ENCODE measurements around the gene HOXA3. TPM values are rescaled to one million over a fixed set of nuclear protein-coding genes. Genes with fewer than 3 reads are reported as not detected.
A peak's percentile ranks its signal among the peaks of the same experiment; 100 is the strongest.

Gene HOXA3
- total RNA-seq, 1 experiment from 2014 or later, result 9.2 TPM

DNA sequence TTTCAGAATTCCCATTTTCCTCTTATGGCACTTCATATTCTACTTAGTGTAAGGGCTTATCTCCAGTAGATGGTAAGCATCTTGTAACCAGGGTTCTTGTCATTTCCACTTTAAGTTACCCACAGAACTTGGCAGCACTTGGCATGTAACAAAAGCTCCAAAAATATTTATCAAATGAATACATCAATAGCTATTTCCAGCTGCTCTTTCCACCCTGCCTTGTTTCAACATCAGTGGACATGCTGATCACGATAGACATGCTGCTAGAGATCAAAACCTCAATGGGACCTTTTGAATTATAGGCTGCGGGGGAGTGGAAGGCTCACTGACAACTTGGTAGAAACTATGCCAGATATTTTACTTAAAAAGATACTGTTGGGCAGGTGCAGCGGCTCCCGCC, 89.4 kb downstream of the HOXA3 start:
- CTCF ChIA-PET, result no interaction called here
- H2AFZ ChIP-seq (ENCODE audit: low read depth, low read length, poor library complexity, severe bottlenecking), result no peak overlapping the region

More for the DNA sequence above, 89.4 kb downstream of the HOXA3 start:
- ATAC-seq, result no peak
- no peak overlapping the region for H3K9ac ChIP-seq (ENCODE audit: low read length)
- H3K4me1 ChIP-seq (ENCODE audit: control insufficient read depth in 1 of 2, insufficient read depth in 2 of 2, low read length in 2 of 2), result peaks cover 0 to 10% of the 10 kb centered on the region in 2 experiments; a peak in 2 of 4 replicates
- no peaks in the 10 kb centered on the region for H3K9me3 ChIP-seq (ENCODE audit: control insufficient read depth in 1 of 2, insufficient read depth in 1 of 2, low read depth in 1 of 2, low read length in 2 of 2)
- ChIA-PET POLR2A (no interaction called here), RAD21 (ENCODE audit: low non-redundant PET in 1 of 2, low total read pairs in 2 of 2, uncharacterized antibody in 2 of 2, unreplicated experiment in 2 of 2) (no interaction called here)
- no peaks in the 10 kb centered on the region for H3K9me2 ChIP-seq (ENCODE audit: insufficient read depth)
- H3K4me2 ChIP-seq (ENCODE audit: low read length), result no peak overlapping the region
- no peak for DNase-seq (ENCODE audit: low read depth, low spot score)
- H3K79me2 ChIP-seq (ENCODE audit: insufficient read depth, low read length), result no peaks in the 10 kb centered on the region
- no peak overlapping the region for H3K27ac ChIP-seq (ENCODE audit: low read depth, low read length)
- H3K27me3 ChIP-seq (ENCODE audit: insufficient read depth, low read length), result no peaks in the 10 kb centered on the region
- intact Hi-C loops (cut with micrococcal nuclease), result no loop called here
- no peaks in the 10 kb centered on the region for H3K36me3 ChIP-seq (ENCODE audit: control insufficient read depth in 1 of 2, insufficient read depth in 2 of 2, low read length in 2 of 2)
- H3K4me3 ChIP-seq (replicated peaks in 1 of 2; ENCODE audit: low read depth in 1 of 2, low read length in 2 of 2), result no peak overlapping the region
- no TSS peak for BruUV-seq (replicated peaks)
- TF ChIP-seq SIN3A (IDR thresholded peaks at IDR 0.05; ENCODE audit: low read depth) (no peak), SP1 (IDR thresholded peaks at IDR 0.05; ENCODE audit: low read depth) (no peak), CBX3 (IDR thresholded peaks at IDR 0.05; ENCODE audit: low read depth) (no peak), YY1 (IDR thresholded peaks at IDR 0.05; ENCODE audit: extremely low read depth, insufficient replicate concordance, low read depth, low read length) (no peak), CEBPB (IDR thresholded peaks at IDR 0.05; ENCODE audit: low read depth) (no peak), EZH2phosphoT487 (IDR thresholded peaks at IDR 0.05; ENCODE audit: borderline replicate concordance) (no peak), ZFX (IDR thresholded peaks at IDR 0.05) (no peak), POLR2A (IDR thresholded peaks at IDR 0.05; ENCODE audit: borderline replicate concordance, extremely low read depth, insufficient read depth, insufficient read length) (no peak), ZNF274 (IDR thresholded peaks at IDR 0.05; ENCODE audit: low read depth, low read length) (no peak)
- TF ChIP-seq, protein P1, sequence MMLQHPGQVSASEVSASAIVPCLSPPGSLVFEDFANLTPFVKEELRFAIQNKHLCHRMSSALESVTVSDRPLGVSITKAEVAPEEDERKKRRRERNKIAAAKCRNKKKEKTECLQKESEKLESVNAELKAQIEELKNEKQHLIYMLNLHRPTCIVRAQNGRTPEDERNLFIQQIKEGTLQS (IDR thresholded peaks at IDR 0.05), result no peak
- TF ChIP-seq, protein P2, sequence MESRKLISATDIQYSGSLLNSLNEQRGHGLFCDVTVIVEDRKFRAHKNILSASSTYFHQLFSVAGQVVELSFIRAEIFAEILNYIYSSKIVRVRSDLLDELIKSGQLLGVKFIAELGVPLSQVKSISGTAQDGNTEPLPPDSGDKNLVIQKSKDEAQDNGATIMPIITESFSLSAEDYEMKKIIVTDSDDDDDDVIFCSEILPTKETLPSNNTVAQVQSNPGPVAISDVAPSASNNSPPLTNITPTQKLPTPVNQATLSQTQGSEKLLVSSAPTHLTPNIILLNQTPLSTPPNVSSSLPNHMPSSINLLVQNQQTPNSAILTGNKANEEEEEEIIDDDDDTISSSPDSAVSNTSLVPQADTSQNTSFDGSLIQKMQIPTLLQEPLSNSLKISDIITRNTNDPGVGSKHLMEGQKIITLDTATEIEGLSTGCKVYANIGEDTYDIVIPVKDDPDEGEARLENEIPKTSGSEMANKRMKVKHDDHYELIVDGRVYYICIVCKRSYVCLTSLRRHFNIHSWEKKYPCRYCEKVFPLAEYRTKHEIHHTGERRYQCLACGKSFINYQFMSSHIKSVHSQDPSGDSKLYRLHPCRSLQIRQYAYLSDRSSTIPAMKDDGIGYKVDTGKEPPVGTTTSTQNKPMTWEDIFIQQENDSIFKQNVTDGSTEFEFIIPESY (IDR thresholded peaks at IDR 0.05; ENCODE audit: extremely low read depth, insufficient replicate concordance, low read length), result no peak
- TF ChIP-seq, protein P3, sequence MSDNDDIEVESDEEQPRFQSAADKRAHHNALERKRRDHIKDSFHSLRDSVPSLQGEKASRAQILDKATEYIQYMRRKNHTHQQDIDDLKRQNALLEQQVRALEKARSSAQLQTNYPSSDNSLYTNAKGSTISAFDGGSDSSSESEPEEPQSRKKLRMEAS (IDR thresholded peaks at IDR 0.05), result no peak
- no peaks in the 10 kb centered on the region for H4K20me1 ChIP-seq (ENCODE audit: insufficient read depth)

MicroRNAs encoded within 50 kb of the gene (microRNA counts, 767-probe panel; counts per million panel counts)
- not detected for microRNA hsa-miR-196b-5p

Small RNA genes within 50 kb of the gene (microRNA-seq; reads per million reads assigned to microRNA genes)
- 5,701 reads per million, percentile 93 among the genes with 10 or more reads in this experiment for gene MIR196B (ENCODE audit: borderline number of aligned reads)

Other genes with a start within 250 kb of the HOXA3 start
- gene HOXA1, start 56.6 kb downstream of the HOXA3 start, total RNA-seq (2021; ENCODE audit: unreplicated experiment), result 2.8 TPM
- gene HOXA2, start 49.9 kb downstream of the HOXA3 start, total RNA-seq (2021; ENCODE audit: unreplicated experiment), result 0.57 TPM
- 2.0 TPM for gene HOXA4, start 21.8 kb downstream of the HOXA3 start, total RNA-seq (2021; ENCODE audit: unreplicated experiment)
- gene HOXA5, start 8.9 kb downstream of the HOXA3 start, total RNA-seq (2021; ENCODE audit: unreplicated experiment), result 6.7 TPM
- 12.7 TPM for gene HOXA6, start 4.8 kb downstream of the HOXA3 start, total RNA-seq (2021; ENCODE audit: unreplicated experiment)
- gene HOXA7, start 4.1 kb upstream of the HOXA3 start, total RNA-seq (2021; ENCODE audit: unreplicated experiment), result 15.0 TPM
- 91.0 TPM for gene HOXA9, start 13.0 kb upstream of the HOXA3 start, total RNA-seq (2021; ENCODE audit: unreplicated experiment)
- 19.6 TPM for gene HOXA10, start 21.7 kb upstream of the HOXA3 start, total RNA-seq (2021; ENCODE audit: unreplicated experiment)
- 6.8 TPM for gene HOXA11, start 32.6 kb upstream of the HOXA3 start, total RNA-seq (2021; ENCODE audit: unreplicated experiment)
- gene HOXA13, start 47.5 kb upstream of the HOXA3 start, total RNA-seq (2021; ENCODE audit: unreplicated experiment), result 3.6 TPM
- 0.25 TPM for gene EVX1, start 90.2 kb upstream of the HOXA3 start, total RNA-seq (2021; ENCODE audit: unreplicated experiment)

Measured in HCT116 (cell line).